Stimulated activated CD4-positive, alpha-beta T cell treated with anti-CD3 and anti-CD28 coated beads, Interleukin-15, amount 100 ng/mL, for 24 hours (primary cell): Measurements from ENCODE around the gene ATP2A3.
A peak's percentile ranks its signal among the peaks of the same experiment; 100 is the strongest.
"Not testable (repeated sequence)": the region's sequence is repeated elsewhere in the genome, so short reads cannot be mapped to it uniquely, and the experiment has no call there.

Experiments used
- DNase-seq: peaks from one replicate; pipeline ENCODE4 v3.0.0-alpha.2; 2020

ATP2A3 gene

GRCh38 chr17:3964203-3965117 is at the start of gene ATP2A3:
Gene ATP2A3 (minus strand): TSS chr17:3964437. CDS start chr17:3964291, 146 bp downstream.
- DNase-seq = peak; percentile 81

GRCh38 chr17:4010754-4011153 is 46.5 kb upstream of the ATP2A3 start:
- no peak for DNase-seq

GRCh38 chr17:4009186-4009785 is 45.0 kb upstream of the ATP2A3 start:
- no peak for DNase-seq

- no peak for DNase-seq
These were observed 44.4 kb upstream of the ATP2A3 start for GRCh38 chr17:4008441-4009185.

- DNase-seq = no peak
These were observed 43.8 kb upstream of the ATP2A3 start for GRCh38 chr17:4008082-4008435.

GRCh38 chr17:4007346-4008081 is 43.3 kb upstream of the ATP2A3 start:
- DNase-seq = no peak

GRCh38 chr17:4006745-4007211 is 42.5 kb upstream of the ATP2A3 start:
- no peak for DNase-seq

GRCh38 chr17:4006165-4006589 is 41.9 kb upstream of the ATP2A3 start:
- DNase-seq = no peak

GRCh38 chr17:4005296-4006164 is 41.3 kb upstream of the ATP2A3 start:
- no peak for DNase-seq

- DNase-seq = peak; percentile 71
These were observed 40.5 kb upstream of the ATP2A3 start for GRCh38 chr17:4004517-4005295.

- DNase-seq = no peak
These were observed 39.5 kb upstream of the ATP2A3 start for GRCh38 chr17:4003501-4004421.

GRCh38 chr17:4003131-4003500 is 38.9 kb upstream of the ATP2A3 start:
- DNase-seq = no peak

- DNase-seq = no peak
These were observed 36.9 kb upstream of the ATP2A3 start for GRCh38 chr17:4001048-4001590.

- DNase-seq = no peak
These were observed 34.2 kb upstream of the ATP2A3 start for GRCh38 chr17:3998436-3998835.

GRCh38 chr17:3995067-3995466 is 30.8 kb upstream of the ATP2A3 start:
- DNase-seq = no peak

GRCh38 chr17:3994221-3994576 is 30.0 kb upstream of the ATP2A3 start:
- no peak for DNase-seq

- no peak for DNase-seq
These were observed 29.4 kb upstream of the ATP2A3 start for GRCh38 chr17:3993493-3994220.

- no peak for DNase-seq
These were observed 28.1 kb upstream of the ATP2A3 start for GRCh38 chr17:3992370-3992769.

- not testable (repeated sequence) for DNase-seq
These were observed 27.5 kb upstream of the ATP2A3 start for GRCh38 chr17:3991699-3992098.
